Endothelial cell of umbilical vein (primary cell): ENCODE results near the gene PGD. TPM values are rescaled to one million over a fixed set of nuclear protein-coding genes. Genes with fewer than 3 reads are reported as not detected.
"Not testable (repeated sequence)": the region's sequence is repeated elsewhere in the genome, so short reads cannot be mapped to it uniquely, and the experiment has no call there.

Experiments
- BruUV-seq: library from RNA; stranded (reverse); fragments of 400-500 nt; replicated peaks from 2 replicates; lab custom pipeline; 2021; lab: Mats Ljungman, UMichigan
- CTCF ChIA-PET: fragments of 300-600, 350-600 bp; sonication (Branson Sonifier 250); formaldehyde crosslinking; loops from one replicate; lab custom pipeline; 2021; ENCODE audit warnings: antibody characterized with exemption, inconsistent platforms; lab: Charles Lee
- POLR2A ChIA-PET: fragments of 300-600, 350-600 bp; sonication (Branson Sonifier 250); formaldehyde crosslinking; loops from one replicate; lab custom pipeline; 2021; ENCODE audit warnings: antibody characterized with exemption, inconsistent platforms; lab: Charles Lee
- DNase-seq: peaks from one replicate; pipeline ENCODE4 v3.0.0-alpha.2; 2011; ENCODE audit warnings: low read depth, low spot score
- FAIRE-seq: peaks from 2 replicates; lab custom pipeline; 2011; peaks lifted over from hg19 to GRCh38; lab: Jason Lieb, UNC
- H2AFZ ChIP-seq: 2 replicates; pipeline ENCODE4 v1.6.0; 2012; ENCODE audit warnings: low read depth, low read length, control low read depth, inconsistent platforms
- H3K27ac ChIP-seq: 2 replicates; pipeline ENCODE4 v1.5.1; 2011; ENCODE audit warnings: low read depth, mild to moderate bottlenecking, control low read depth, low read length, moderate library complexity; ENCODE audit not compliant: insufficient read depth
- H3K27me3 ChIP-seq, 2 experiments: 2 replicates each; pipeline versions ENCODE4 v1.6.0 to v1.6.1; 2011; ENCODE audit warnings: low read length in 2 of 2, mixed read lengths in 1 of 2; ENCODE audit not compliant: control insufficient read depth in 2 of 2, insufficient read depth in 2 of 2
- H3K36me3 ChIP-seq, 2 experiments: 2 replicates in 1 of 2; 3 replicates in 1 of 2; pipeline ENCODE4 v1.5.1; 2011; ENCODE audit warnings: low read length in 2 of 2, mild to moderate bottlenecking in 1 of 2, moderate library complexity in 1 of 2; ENCODE audit not compliant: control insufficient read depth in 2 of 2, insufficient read depth in 2 of 2; ENCODE audit errors: extremely low read depth in 1 of 2
- H3K4me1 ChIP-seq: 3 replicates; pipeline ENCODE4 v1.5.1; 2011; ENCODE audit warnings: mild to moderate bottlenecking, low read length; ENCODE audit not compliant: control insufficient read depth, insufficient read depth; ENCODE audit errors: extremely low read depth
- H3K4me2 ChIP-seq: 2 replicates; pipeline ENCODE4 v1.6.1; 2011; ENCODE audit warnings: low read length, control low read depth, mixed read lengths; ENCODE audit not compliant: insufficient read depth
- H3K4me3 ChIP-seq, 3 experiments: fragments of 200-600 bp in 1 of 3; sonication (generic), shearing (Covaris generic) in 1 of 3; replicated peaks in 1 of 3; 2 replicates each; pipeline ENCODE4 v1.5.1; 2011 to 2016; ENCODE audit warnings: control low read depth in 3 of 3, low read length in 3 of 3, mild to moderate bottlenecking in 2 of 3, inconsistent platforms in 1 of 3, low read depth in 1 of 3, moderate library complexity in 1 of 3; ENCODE audit not compliant: insufficient read depth in 1 of 3
- H3K79me2 ChIP-seq: 2 replicates; pipeline ENCODE4 v1.6.0; 2012; ENCODE audit warnings: low read length, inconsistent platforms; ENCODE audit not compliant: control insufficient read depth, insufficient read depth
- H3K9ac ChIP-seq: replicated peaks from 2 replicates; pipeline ENCODE3; 2011; ENCODE audit warnings: low read length, control low read depth; ENCODE audit not compliant: insufficient read depth; ENCODE audit errors: extremely low read depth
- H3K9me1 ChIP-seq: replicated peaks from 3 replicates; pipeline ENCODE4 v1.6.0; 2011; ENCODE audit warnings: mild to moderate bottlenecking, low read length; ENCODE audit not compliant: control insufficient read depth, insufficient read depth; ENCODE audit errors: extremely low read depth
- H3K9me3 ChIP-seq: replicated peaks from 2 replicates; pipeline ENCODE4 v1.5.1; 2012; ENCODE audit warnings: low read length, inconsistent platforms; ENCODE audit not compliant: control insufficient read depth, insufficient read depth
- H4K20me1 ChIP-seq: replicated peaks from 2 replicates; pipeline ENCODE3; 2011; ENCODE audit warnings: mild to moderate bottlenecking, low read length; ENCODE audit not compliant: control insufficient read depth, insufficient read depth; ENCODE audit errors: extremely low read depth
- CTCF ChIP-seq, 2 donors: IDR thresholded peaks; 1 replicate in 1 of 2; 2 replicates in 1 of 2; pipeline ENCODE4 v1.5.1; 2011; ENCODE audit warnings: low read length in 2 of 2, mild to moderate bottlenecking in 2 of 2, moderate library complexity in 2 of 2, control low read depth in 1 of 2, inconsistent platforms in 1 of 2, low read depth in 1 of 2; ENCODE audit not compliant: insufficient read depth in 1 of 2; ENCODE audit errors: extremely low read depth in 1 of 2
- dilution Hi-C: fragments of 300-500 bp; cut with MboI; formaldehyde crosslinking; loops from one replicate; pipeline ENCODE4 v1.15.0; 2019; ENCODE audit warnings: low sequenced_read_pairs; ENCODE audit not compliant: extremely low pct_ligation_motif_present
- intact Hi-C: fragments of 100-400 bp; cut with micrococcal nuclease; formaldehyde crosslinking; loops from one replicate; pipeline ENCODE4 v1.10.0; 2022
- polyA plus RNA-seq, 4 experiments: library from polyadenylated mRNA; depleted of rRNA in 3 of 4; stranded (reverse) in 3 of 4; unstranded in 1 of 4; fragments of >200 nt; gene quantifications; 2 replicates each; pipeline versions ENCODE4 v1.2.1 to v1.2.3, GENCODE V29; 2011 to 2012; ENCODE audit warnings: missing spikeins in 1 of 4
- total RNA-seq: library from RNA; stranded (reverse); gene quantifications from 2 replicates; pipeline ENCODE4 v1.2.3, GENCODE V29; 2021

Gene PGD
- total and polyA plus RNA-seq, 2 donors (not counting 3 experiments of a cell fraction or from before 2014, with no cell fraction given) = 196 to 303 TPM

GRCh38 chr1:10377365-10378029 is 21.4 kb upstream of the PGD start:
- DNase-seq = peak; percentile 82
- H3K4me2 ChIP-seq, H3K4me3 ChIP-seq, H3K4me1 ChIP-seq, H3K9me1 ChIP-seq, H3K9ac ChIP-seq, dilution Hi-C loops, H4K20me1 ChIP-seq, H2AFZ ChIP-seq, H3K79me2 ChIP-seq, H3K27me3 ChIP-seq, H3K9me3 ChIP-seq: not testable (repeated sequence)
- peaks cover 2 to 20% of the 10 kb centered on the region in 2 experiments for H3K36me3 ChIP-seq
- H3K27ac ChIP-seq = peak overlapping the region; percentile 51
- ChIA-PET POLR2A (interaction anchor here (0.9 to 1.4 kb wide), 2 partner anchors 21 to 167 kb away, joined by 3 to 6 read pairs; partner anchors contain the start of genes KIF1B and PGD), CTCF (interaction anchor here (0.5 to 2.3 kb wide), 24 partner anchors 8 to 180 kb away, joined by 3 to 58 read pairs (median 4); partner anchors contain the start of genes CENPS and PGD)
- FAIRE-seq = peak; percentile 94
- intact Hi-C loops = loop anchor here (1.0 to 5.0 kb wide), 4 partner anchors 21 to 490 kb away; no protein-coding TSS in a partner anchor
- TF ChIP-seq CTCF (IDR thresholded peaks at IDR 0.05; ENCODE audit: extremely low read depth in 1 of 2, insufficient read depth in 1 of 2, low read depth in 1 of 2, low read length in 2 of 2) = peak; percentile 59 to 64
- BruUV-seq = TSS peak; percentile 14
